ENCODE data around the gene RPA1.

RPA1 gene

DNA sequence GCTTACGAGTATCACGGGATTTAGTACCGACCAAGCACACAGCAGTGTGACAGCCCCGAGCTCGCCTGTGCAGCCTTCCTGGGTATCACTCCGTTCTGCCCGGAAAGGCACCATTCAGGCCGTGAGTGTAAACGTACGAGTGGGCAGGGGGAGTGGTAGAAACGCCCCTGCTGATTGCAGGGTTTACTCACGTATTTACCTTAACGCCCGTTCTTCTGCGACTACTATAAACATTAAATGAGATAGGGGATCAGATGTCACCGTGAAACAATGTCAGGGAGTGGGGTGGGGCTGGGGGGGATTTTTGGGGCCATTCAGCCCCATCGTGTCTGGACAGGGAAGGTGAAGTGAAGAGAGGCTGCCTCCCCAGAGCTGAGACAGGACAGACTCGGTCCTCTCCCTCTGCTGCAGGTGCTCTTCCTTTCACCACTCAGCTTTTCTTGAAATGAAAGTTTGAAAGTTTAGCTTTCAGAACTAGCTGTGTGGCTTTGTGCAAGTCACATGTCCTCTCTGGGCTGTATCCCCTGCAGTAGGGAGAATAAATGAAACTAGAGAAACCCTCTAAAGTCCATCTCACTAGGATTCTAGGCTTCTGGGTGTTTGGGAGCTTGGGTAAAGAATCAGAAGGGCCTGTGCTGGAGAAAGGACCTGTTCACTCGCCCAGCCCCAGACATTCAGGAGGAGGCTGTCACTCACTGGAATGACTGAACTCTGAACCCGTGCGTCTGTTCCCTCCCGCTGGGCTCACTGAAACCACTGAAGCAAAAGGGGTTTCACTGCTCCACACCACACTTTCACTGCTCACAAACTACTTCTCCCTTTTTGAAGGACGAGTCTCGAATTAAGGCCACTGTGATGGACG, 66.7 kb downstream of the RPA1 start:
- CTCF ChIA-PET, result interaction anchor here (0.9 kb wide), 1 partner anchor 15 kb away, joined by 4 read pairs; no protein-coding TSS in a partner anchor
- H3K36me3 ChIP-seq (ENCODE audit: control insufficient read depth in 4 of 4, insufficient read depth in 4 of 4, low read length in 3 of 4), result peaks cover 19 to 66% (median 44%) of the 10 kb centered on the region in 4 experiments
- WGBS (ENCODE audit: insufficient coverage), result over 99% methylated on average over 23 of the region's 25 CpGs

DNA sequence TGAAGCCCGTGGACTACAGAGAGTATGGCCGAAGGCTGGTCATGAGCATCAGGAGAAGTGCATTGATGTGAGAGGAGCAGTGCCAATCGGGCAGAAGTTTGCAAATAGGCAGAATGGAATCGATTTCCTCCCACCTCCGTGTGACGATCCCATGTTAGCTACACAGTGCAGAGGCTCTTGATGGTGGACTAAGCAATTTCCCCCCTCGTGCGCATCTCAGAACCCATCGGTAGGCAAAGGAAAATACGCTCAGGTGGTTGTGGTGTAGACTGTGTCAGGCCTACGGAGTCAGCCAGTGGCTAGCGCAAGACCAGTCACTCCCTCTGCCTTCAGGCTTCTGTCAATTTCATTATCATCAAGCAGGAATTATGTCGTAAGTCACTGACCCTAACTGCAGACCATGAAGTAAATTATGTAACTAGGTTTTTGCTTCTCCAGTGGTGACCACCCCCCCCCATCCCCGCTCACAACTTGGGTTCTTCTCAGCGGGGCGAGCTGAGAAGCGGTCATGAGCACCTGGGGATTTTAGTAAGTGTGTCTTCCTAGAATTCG, 67.4 kb downstream of the RPA1 start:
- Histone ChIP-seq H3K36me3 (ENCODE audit: control insufficient read depth in 4 of 4, insufficient read depth in 4 of 4, low read length in 3 of 4) (peaks cover 19 to 62% (median 43%) of the 10 kb centered on the region in 4 experiments), H3K4me3 (ENCODE audit: control insufficient read depth in 1 of 7, extremely low read depth in 1 of 7, insufficient read depth in 4 of 7, low read depth in 2 of 7, low read length in 6 of 7) (no peak overlapping the region), H3K27me3 (replicated peaks in 2 of 5; ENCODE audit: control insufficient read depth in 4 of 5, insufficient read depth in 5 of 5, low read length in 4 of 5) (no peaks in the 10 kb centered on the region), H3K4me1 (ENCODE audit: control extremely low read depth in 1 of 4, control insufficient read depth in 4 of 4, insufficient read depth in 4 of 4, low read length in 3 of 4) (no peaks in the 10 kb centered on the region), H3K27ac (ENCODE audit: insufficient read depth in 1 of 2, low read depth in 1 of 2, low read length in 2 of 2, poor library complexity in 1 of 2, severe bottlenecking in 2 of 2) (no peak overlapping the region), H3K9me3 (ENCODE audit: control extremely low read depth in 1 of 5, control insufficient read depth in 4 of 5, insufficient read depth in 2 of 5, low read depth in 1 of 5, low read length in 4 of 5) (no peaks in the 10 kb centered on the region)
- ChIA-PET POLR2A (no interaction called here), CTCF (no interaction called here)
- WGBS (ENCODE audit: insufficient coverage), result 88% methylated on average over 17 of the region's 18 CpGs
- DNase-seq, result no peak

More for the DNA sequence above, 66.7 kb downstream of the RPA1 start:
- Histone ChIP-seq H3K4me3 (ENCODE audit: control insufficient read depth in 1 of 7, extremely low read depth in 1 of 7, insufficient read depth in 4 of 7, low read depth in 2 of 7, low read length in 6 of 7) (no peak overlapping the region), H3K9me3 (ENCODE audit: control extremely low read depth in 1 of 5, control insufficient read depth in 4 of 5, insufficient read depth in 2 of 5, low read depth in 1 of 5, low read length in 4 of 5) (no peaks in the 10 kb centered on the region), H3K27ac (ENCODE audit: insufficient read depth in 1 of 2, low read depth in 1 of 2, low read length in 2 of 2, poor library complexity in 1 of 2, severe bottlenecking in 2 of 2) (no peak overlapping the region), H3K4me1 (ENCODE audit: control extremely low read depth in 1 of 4, control insufficient read depth in 4 of 4, insufficient read depth in 4 of 4, low read length in 3 of 4) (no peaks in the 10 kb centered on the region), H3K27me3 (replicated peaks in 2 of 5; ENCODE audit: control insufficient read depth in 4 of 5, insufficient read depth in 5 of 5, low read length in 4 of 5) (no peaks in the 10 kb centered on the region)
- DNase-seq, result no peak
- POLR2A ChIA-PET, result no interaction called here

DNA sequence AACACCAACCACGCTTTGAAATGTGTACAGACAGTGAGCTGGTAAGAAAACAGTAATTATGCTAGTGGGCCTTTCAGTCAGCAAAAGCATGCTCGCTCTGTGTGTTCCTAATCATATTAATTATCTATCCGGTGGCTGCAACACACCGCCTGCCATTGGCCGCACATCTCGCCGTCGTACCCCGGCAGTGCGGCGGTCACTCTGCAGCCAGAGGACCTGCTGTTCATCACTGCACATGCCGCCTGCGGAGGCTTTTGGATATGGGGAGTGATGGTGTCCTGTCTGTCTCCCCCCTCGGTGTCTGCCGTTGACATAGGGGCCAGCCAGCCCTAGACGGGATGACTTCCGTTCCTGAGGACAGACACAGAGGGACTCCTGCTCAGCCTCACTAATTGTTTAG, 68.5 kb downstream of the RPA1 start:
- Histone ChIP-seq H3K4me3 (ENCODE audit: control insufficient read depth in 1 of 7, extremely low read depth in 1 of 7, insufficient read depth in 4 of 7, low read depth in 2 of 7, low read length in 6 of 7) (no peak overlapping the region), H3K4me1 (ENCODE audit: control extremely low read depth in 1 of 4, control insufficient read depth in 4 of 4, insufficient read depth in 4 of 4, low read length in 3 of 4) (no peaks in the 10 kb centered on the region), H3K27me3 (replicated peaks in 2 of 5; ENCODE audit: control insufficient read depth in 4 of 5, insufficient read depth in 5 of 5, low read length in 4 of 5) (peaks cover 0 to 3% (median 0%) of the 10 kb centered on the region in 5 experiments), H3K27ac (ENCODE audit: insufficient read depth in 1 of 2, low read depth in 1 of 2, low read length in 2 of 2, poor library complexity in 1 of 2, severe bottlenecking in 2 of 2) (no peak overlapping the region), H3K36me3 (ENCODE audit: control insufficient read depth in 4 of 4, insufficient read depth in 4 of 4, low read length in 3 of 4) (peaks cover 13 to 52% (median 40%) of the 10 kb centered on the region in 4 experiments), H3K9me3 (ENCODE audit: control extremely low read depth in 1 of 5, control insufficient read depth in 4 of 5, insufficient read depth in 2 of 5, low read depth in 1 of 5, low read length in 4 of 5) (no peaks in the 10 kb centered on the region)
- over 99% methylated on average over 12 of the region's 17 CpGs for WGBS (ENCODE audit: insufficient coverage)
- ChIA-PET POLR2A (no interaction called here), CTCF (interaction anchor here (1.0 kb wide), 1 partner anchor 15 kb away, joined by 3 read pairs; no protein-coding TSS in a partner anchor)
- no peak for DNase-seq

DNA sequence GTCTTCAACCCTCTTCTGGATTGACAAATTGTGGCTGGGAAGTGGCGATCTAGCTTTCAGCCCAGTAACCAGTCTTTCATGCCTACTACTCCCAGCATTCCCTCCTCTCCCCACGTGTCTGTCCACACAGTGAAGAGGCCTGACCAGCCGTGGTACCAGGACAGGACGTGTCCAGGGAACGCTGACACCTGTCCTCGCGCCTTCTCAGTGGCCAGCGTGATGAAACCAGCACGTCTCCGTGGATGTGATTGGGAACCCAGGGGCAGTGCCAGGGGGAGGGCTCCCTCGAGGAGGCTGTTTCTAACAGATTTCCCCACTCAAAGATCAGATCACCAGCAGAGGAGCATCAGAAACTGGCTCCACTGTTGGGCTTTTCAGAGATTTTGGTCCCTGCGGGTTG, 69.1 kb downstream of the RPA1 start:
- Histone ChIP-seq H3K36me3 (ENCODE audit: control insufficient read depth in 4 of 4, insufficient read depth in 4 of 4, low read length in 3 of 4) (peaks cover 13 to 46% (median 40%) of the 10 kb centered on the region in 4 experiments), H3K4me3 (ENCODE audit: control insufficient read depth in 1 of 7, extremely low read depth in 1 of 7, insufficient read depth in 4 of 7, low read depth in 2 of 7, low read length in 6 of 7) (no peak overlapping the region)
- 96% methylated on average over 12 of the region's 12 CpGs for WGBS (ENCODE audit: insufficient coverage)

DNA sequence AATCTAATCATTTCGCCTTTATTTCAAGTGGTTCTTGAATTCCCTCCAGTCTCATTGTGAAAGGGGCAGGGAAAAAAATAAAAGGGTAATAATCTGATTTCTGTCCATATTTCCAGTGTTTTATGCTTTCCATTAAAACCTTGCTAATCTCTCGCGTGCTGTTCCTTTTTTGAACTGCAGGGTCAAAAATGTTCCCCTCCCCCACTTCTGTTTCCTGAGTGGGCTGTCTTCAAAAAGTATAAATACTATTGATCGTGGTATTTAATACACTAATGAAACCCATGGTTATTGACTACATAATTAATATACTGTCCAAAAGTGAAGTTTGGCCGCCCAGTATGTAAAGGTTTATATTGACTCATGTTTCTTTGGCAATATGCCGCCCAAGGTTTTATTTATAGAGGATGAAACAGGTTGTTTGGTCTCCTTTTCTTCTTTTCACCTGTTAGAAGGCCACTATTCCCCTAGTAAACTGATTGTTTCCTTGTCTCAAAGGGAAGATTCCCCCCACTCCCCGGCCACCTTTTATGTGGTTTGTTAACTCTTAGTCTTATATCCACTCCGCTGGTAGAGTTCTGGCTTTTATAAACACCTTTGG, 69.7 kb downstream of the RPA1 start:
- WGBS (ENCODE audit: insufficient coverage), result no CpG with 5 or more reads among the region's 8 CpGs
- no peaks in the 10 kb centered on the region for H3K9me3 ChIP-seq (ENCODE audit: control extremely low read depth in 1 of 5, control insufficient read depth in 4 of 5, insufficient read depth in 2 of 5, low read depth in 1 of 5, low read length in 4 of 5)
- CTCF ChIA-PET, result interaction anchor here (0.9 kb wide), 1 partner anchor 9 kb away, joined by 3 read pairs; no protein-coding TSS in a partner anchor
- no peak overlapping the region for H3K4me3 ChIP-seq (ENCODE audit: control insufficient read depth in 1 of 7, extremely low read depth in 1 of 7, insufficient read depth in 4 of 7, low read depth in 2 of 7, low read length in 6 of 7)
- DNase-seq, result peak; percentile 18 to 41 (median 41)
- peaks cover 12 to 43% (median 37%) of the 10 kb centered on the region in 4 experiments for H3K36me3 ChIP-seq (ENCODE audit: control insufficient read depth in 4 of 4, insufficient read depth in 4 of 4, low read length in 3 of 4)
- POLR2A ChIA-PET, result no interaction called here
- peaks cover 0 to 12% (median 2%) of the 10 kb centered on the region in 5 experiments for H3K27me3 ChIP-seq (replicated peaks in 2 of 5; ENCODE audit: control insufficient read depth in 4 of 5, insufficient read depth in 5 of 5, low read length in 4 of 5)
- H3K4me1 ChIP-seq (ENCODE audit: control extremely low read depth in 1 of 4, control insufficient read depth in 4 of 4, insufficient read depth in 4 of 4, low read length in 3 of 4), result no peaks in the 10 kb centered on the region
- no peak overlapping the region for H3K27ac ChIP-seq (ENCODE audit: insufficient read depth in 1 of 2, low read depth in 1 of 2, low read length in 2 of 2, poor library complexity in 1 of 2, severe bottlenecking in 2 of 2)

More for the DNA sequence above, 69.1 kb downstream of the RPA1 start:
- Histone ChIP-seq H3K4me1 (ENCODE audit: control extremely low read depth in 1 of 4, control insufficient read depth in 4 of 4, insufficient read depth in 4 of 4, low read length in 3 of 4) (no peaks in the 10 kb centered on the region), H3K27me3 (replicated peaks in 2 of 5; ENCODE audit: control insufficient read depth in 4 of 5, insufficient read depth in 5 of 5, low read length in 4 of 5) (peaks cover 0 to 6% (median 0%) of the 10 kb centered on the region in 5 experiments), H3K27ac (ENCODE audit: insufficient read depth in 1 of 2, low read depth in 1 of 2, low read length in 2 of 2, poor library complexity in 1 of 2, severe bottlenecking in 2 of 2) (no peak overlapping the region), H3K9me3 (ENCODE audit: control extremely low read depth in 1 of 5, control insufficient read depth in 4 of 5, insufficient read depth in 2 of 5, low read depth in 1 of 5, low read length in 4 of 5) (no peaks in the 10 kb centered on the region)
- no peak for DNase-seq
- POLR2A ChIA-PET, result no interaction called here
- CTCF ChIA-PET, result interaction anchor here (1.0 kb wide), 1 partner anchor 16 kb away, joined by 3 read pairs; no protein-coding TSS in a partner anchor

DNA sequence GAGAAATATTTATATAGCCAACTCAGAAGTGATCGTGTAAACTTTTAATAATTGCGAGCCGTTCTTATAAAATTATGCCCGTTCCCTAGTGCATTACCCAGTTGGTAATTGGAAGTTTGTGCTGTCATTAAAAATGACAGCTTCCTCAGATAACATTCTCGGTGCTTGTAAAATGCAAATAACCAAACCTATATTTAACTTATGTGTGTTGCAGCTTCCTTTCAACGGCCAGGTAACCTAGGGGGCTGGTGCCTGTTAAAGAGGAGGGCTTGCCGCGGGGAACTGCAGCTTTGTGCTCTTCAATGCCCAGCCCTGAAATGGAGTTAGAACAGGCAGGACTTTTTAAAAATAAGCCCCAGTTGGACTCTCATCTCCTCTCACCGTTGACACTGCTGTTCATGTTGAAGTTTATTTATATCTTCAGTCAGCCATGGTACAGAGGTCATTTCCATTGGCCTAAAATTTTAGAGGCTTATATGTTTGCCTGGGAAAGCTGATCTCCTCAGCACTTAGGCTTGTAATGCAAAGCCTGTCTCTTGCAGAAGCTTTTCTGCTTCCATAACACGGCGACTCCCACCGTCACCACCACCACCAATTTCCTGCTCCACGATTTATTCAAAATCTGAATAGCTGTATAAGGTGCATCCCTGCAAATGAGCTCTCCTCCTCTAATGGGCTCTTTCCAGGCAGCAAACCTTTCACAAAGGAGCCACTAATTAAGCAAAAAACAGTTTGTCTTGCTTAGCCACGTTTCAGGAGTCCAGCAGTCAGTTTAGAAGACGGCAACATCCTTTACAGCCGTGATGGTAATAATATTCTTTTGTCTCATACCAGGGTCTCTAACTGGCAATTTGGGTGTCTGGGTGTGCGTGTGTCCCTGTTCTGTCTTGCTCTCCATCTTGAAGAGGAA, 74.7 kb downstream of the RPA1 start:
- 81% methylated on average over 11 of the region's 17 CpGs for WGBS (ENCODE audit: insufficient coverage)
- H3K4me1 ChIP-seq (ENCODE audit: control extremely low read depth in 1 of 4, control insufficient read depth in 4 of 4, insufficient read depth in 4 of 4, low read length in 3 of 4), result peaks cover 6 to 15% (median 10%) of the 10 kb centered on the region in 4 experiments
- DNase-seq, result no peak
- H3K27me3 ChIP-seq (replicated peaks in 2 of 5; ENCODE audit: control insufficient read depth in 4 of 5, insufficient read depth in 5 of 5, low read length in 4 of 5), result peaks cover 4 to 60% (median 24%) of the 10 kb centered on the region in 5 experiments
- ChIA-PET POLR2A (no interaction called here), CTCF (interaction anchor here (1.6 to 3.6 kb wide), 2 partner anchors 12 to 124 kb away, joined by 6 to 10 read pairs; no protein-coding TSS in a partner anchor)
- no peaks in the 10 kb centered on the region for H3K9me3 ChIP-seq (ENCODE audit: control extremely low read depth in 1 of 5, control insufficient read depth in 4 of 5, insufficient read depth in 2 of 5, low read depth in 1 of 5, low read length in 4 of 5)
- H3K36me3 ChIP-seq (ENCODE audit: control insufficient read depth in 4 of 4, insufficient read depth in 4 of 4, low read length in 3 of 4), result no peaks in the 10 kb centered on the region
- no peak overlapping the region for H3K4me3 ChIP-seq (ENCODE audit: control insufficient read depth in 1 of 7, extremely low read depth in 1 of 7, insufficient read depth in 4 of 7, low read depth in 2 of 7, low read length in 6 of 7)
- no peak overlapping the region for H3K27ac ChIP-seq (ENCODE audit: insufficient read depth in 1 of 2, low read depth in 1 of 2, low read length in 2 of 2, poor library complexity in 1 of 2, severe bottlenecking in 2 of 2)

Data from common myeloid progenitor, CD34-positive (primary cell).